Fibroblast of lung (primary cell): ENCODE data around the gene DNMT1. TPM values are rescaled to one million over a fixed set of nuclear protein-coding genes. Genes with fewer than 3 reads are reported as not detected.

Source experiments
- DNase-seq, 2 donors: peaks; one replicate each; pipeline versions ENCODE4 v3.0.0 to v3.0.0-alpha.2; 2010; ENCODE audit warnings: low read depth in 2 of 2
- H2AFZ ChIP-seq: 2 replicates; pipeline ENCODE4 v1.5.1; 2012; ENCODE audit warnings: low read length, control low read depth, inconsistent platforms
- H3K27ac ChIP-seq: 2 replicates; pipeline ENCODE4 v1.5.1; 2011; ENCODE audit warnings: low read length, control low read depth; ENCODE audit not compliant: insufficient read depth
- H3K27me3 ChIP-seq: 2 replicates; pipeline ENCODE4 v1.5.1; 2011; ENCODE audit warnings: mild to moderate bottlenecking, low read length; ENCODE audit not compliant: control insufficient read depth, insufficient read depth
- H3K36me3 ChIP-seq: 2 replicates; pipeline ENCODE4 v1.5.1; 2011; ENCODE audit warnings: low read length; ENCODE audit not compliant: control insufficient read depth, insufficient read depth
- H3K4me1 ChIP-seq: 2 replicates; pipeline ENCODE4 v1.5.1; 2011; ENCODE audit warnings: low read length; ENCODE audit not compliant: control insufficient read depth, insufficient read depth; ENCODE audit errors: extremely low read depth
- H3K4me2 ChIP-seq: 2 replicates; pipeline ENCODE4 v1.5.1; 2011; ENCODE audit warnings: low read length, control low read depth; ENCODE audit not compliant: insufficient read depth; ENCODE audit errors: extremely low read depth
- H3K4me3 ChIP-seq, 4 experiments: fragments of 200-600 bp in 1 of 4; sonication (generic) in 1 of 4; replicated peaks in 1 of 4; 2 replicates each; pipeline ENCODE4 v1.5.1; 2011 to 2016; ENCODE audit warnings: low read length in 4 of 4, low read depth in 3 of 4, mild to moderate bottlenecking in 3 of 4, control low read depth in 2 of 4, inconsistent platforms in 1 of 4, mixed read lengths in 1 of 4; ENCODE audit not compliant: insufficient read depth in 1 of 4; ENCODE audit errors: control extremely low read depth in 1 of 4
- H3K79me2 ChIP-seq: 2 replicates; pipeline ENCODE4 v1.5.1; 2012; ENCODE audit warnings: mild to moderate bottlenecking, low read length, inconsistent platforms; ENCODE audit not compliant: control insufficient read depth, insufficient read depth
- H3K9ac ChIP-seq: 2 replicates; pipeline ENCODE4 v1.5.1; 2011; ENCODE audit warnings: mild to moderate bottlenecking, low read length, control low read depth; ENCODE audit not compliant: insufficient read depth
- H3K9me3 ChIP-seq: 2 replicates; pipeline ENCODE4 v1.5.1; 2012; ENCODE audit warnings: low read depth, low read length; ENCODE audit not compliant: control insufficient read depth, insufficient read depth
- H4K20me1 ChIP-seq: 2 replicates; pipeline ENCODE4 v1.5.1; 2011; ENCODE audit warnings: low read length; ENCODE audit not compliant: control insufficient read depth, insufficient read depth; ENCODE audit errors: extremely low read depth
- EZH2 ChIP-seq: IDR thresholded peaks from 2 replicates; pipeline ENCODE4 v1.5.1; 2012; ENCODE audit warnings: low read length, control low read depth, mild to moderate bottlenecking; ENCODE audit errors: missing control alignments
- polyA plus RNA-seq, 2 donors: library from polyadenylated mRNA; depleted of rRNA in 1 of 2; stranded (reverse) in 1 of 2; unstranded in 1 of 2; fragments of >200 nt; gene quantifications; 2 replicates each; pipeline ENCODE4 v1.2.1, GENCODE V29; 2011 to 2012; ENCODE audit warnings: missing spikeins in 1 of 2
- total RNA-seq: library from RNA; depleted of rRNA; stranded (reverse); fragments of >200 nt; gene quantifications from 2 replicates; pipeline ENCODE4 v1.2.1, GENCODE V29; 2014
- TF ChIP-seq, protein P1 (sequence below), 2 donors: IDR thresholded peaks in 1 of 2; conservative IDR thresholded peaks in 1 of 2; 1 replicate in 1 of 2; 2 replicates in 1 of 2; pipeline ENCODE4 v1.5.1; 2011 to 2012; ENCODE audit warnings: low read length in 2 of 2, control low read depth in 1 of 2, inconsistent platforms in 1 of 2, low read depth in 1 of 2, mild to moderate bottlenecking in 1 of 2

The DNMT1 gene
- total and polyA plus RNA-seq, 2 donors (not counting 1 experiment from before 2014, with no cell fraction given) = 33.7 to 36.7 TPM

DNA sequence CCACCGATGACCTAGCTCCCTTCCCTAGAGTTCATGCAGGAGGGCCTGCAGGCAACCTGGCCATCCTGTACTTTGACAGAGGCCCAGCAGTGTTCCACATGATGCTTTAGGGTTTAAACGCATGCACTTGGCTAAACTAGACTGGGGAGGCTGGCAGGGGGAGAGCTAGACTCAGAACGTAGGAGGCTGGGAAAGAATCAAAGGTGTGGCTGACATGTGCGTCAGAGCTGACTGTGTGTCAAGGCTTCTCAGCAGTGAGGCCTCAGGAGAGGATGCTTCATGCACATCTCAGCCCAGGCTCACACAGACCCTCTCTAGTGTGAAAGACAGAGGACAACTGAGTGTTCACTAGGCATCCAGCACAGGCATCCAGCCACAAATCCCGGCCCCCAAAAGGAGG lies 28.7 kb downstream of the DNMT1 start:
- DNase-seq = no peak
- Histone ChIP-seq H3K27ac (no peak overlapping the region), H3K27me3 (no peaks in the 10 kb centered on the region), H3K4me2 (no peak overlapping the region), H3K4me1 (no peaks in the 10 kb centered on the region), H3K4me3 (no peak overlapping the region), H4K20me1 (no peaks in the 10 kb centered on the region), H2AFZ (no peak overlapping the region), H3K36me3 (peaks cover 24% of the 10 kb centered on the region), H3K9me3 (no peaks in the 10 kb centered on the region), H3K79me2 (peaks cover 2% of the 10 kb centered on the region), H3K9ac (no peak overlapping the region)
- TF ChIP-seq EZH2 = no peak
- TF ChIP-seq, protein P1, sequence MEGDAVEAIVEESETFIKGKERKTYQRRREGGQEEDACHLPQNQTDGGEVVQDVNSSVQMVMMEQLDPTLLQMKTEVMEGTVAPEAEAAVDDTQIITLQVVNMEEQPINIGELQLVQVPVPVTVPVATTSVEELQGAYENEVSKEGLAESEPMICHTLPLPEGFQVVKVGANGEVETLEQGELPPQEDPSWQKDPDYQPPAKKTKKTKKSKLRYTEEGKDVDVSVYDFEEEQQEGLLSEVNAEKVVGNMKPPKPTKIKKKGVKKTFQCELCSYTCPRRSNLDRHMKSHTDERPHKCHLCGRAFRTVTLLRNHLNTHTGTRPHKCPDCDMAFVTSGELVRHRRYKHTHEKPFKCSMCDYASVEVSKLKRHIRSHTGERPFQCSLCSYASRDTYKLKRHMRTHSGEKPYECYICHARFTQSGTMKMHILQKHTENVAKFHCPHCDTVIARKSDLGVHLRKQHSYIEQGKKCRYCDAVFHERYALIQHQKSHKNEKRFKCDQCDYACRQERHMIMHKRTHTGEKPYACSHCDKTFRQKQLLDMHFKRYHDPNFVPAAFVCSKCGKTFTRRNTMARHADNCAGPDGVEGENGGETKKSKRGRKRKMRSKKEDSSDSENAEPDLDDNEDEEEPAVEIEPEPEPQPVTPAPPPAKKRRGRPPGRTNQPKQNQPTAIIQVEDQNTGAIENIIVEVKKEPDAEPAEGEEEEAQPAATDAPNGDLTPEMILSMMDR (conservative IDR thresholded peaks at IDR 0.05 in 1 of 2, IDR thresholded peaks at IDR 0.05 in 1 of 2; ENCODE audit: low read depth in 1 of 2, low read length in 2 of 2) = no peak

DNA sequence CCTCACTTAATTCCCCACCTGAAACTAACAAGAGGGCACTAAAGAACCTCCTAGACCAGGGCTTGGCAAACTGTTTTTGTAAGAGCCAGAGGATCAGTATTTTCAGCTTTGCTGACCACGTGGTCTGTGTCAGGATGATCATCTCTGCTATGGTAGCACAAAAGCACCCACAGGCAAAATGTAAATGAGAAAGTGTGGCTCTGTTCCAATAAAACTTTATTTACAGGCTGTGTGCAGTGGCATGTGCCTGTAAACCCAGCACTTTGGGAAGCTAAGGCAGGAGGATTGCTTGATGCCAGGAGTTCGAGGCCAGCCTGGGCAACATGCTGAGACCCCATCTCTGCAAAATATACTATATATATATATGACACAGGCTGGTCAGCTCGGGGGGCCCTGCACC lies 31.2 kb downstream of the DNMT1 start:
- Histone ChIP-seq H3K4me3 (no peak overlapping the region), H3K27ac (no peak overlapping the region), H4K20me1 (no peaks in the 10 kb centered on the region), H3K4me1 (no peaks in the 10 kb centered on the region), H3K9ac (no peak overlapping the region), H2AFZ (no peak overlapping the region), H3K27me3 (no peaks in the 10 kb centered on the region), H3K79me2 (peaks cover 2% of the 10 kb centered on the region), H3K9me3 (no peaks in the 10 kb centered on the region), H3K4me2 (no peak overlapping the region), H3K36me3 (peaks cover 35% of the 10 kb centered on the region)
- no peak for DNase-seq
- TF ChIP-seq, protein P1 (conservative IDR thresholded peaks at IDR 0.05 in 1 of 2, IDR thresholded peaks at IDR 0.05 in 1 of 2; ENCODE audit: low read depth in 1 of 2, low read length in 2 of 2) = no peak
- no peak for TF ChIP-seq EZH2

DNA sequence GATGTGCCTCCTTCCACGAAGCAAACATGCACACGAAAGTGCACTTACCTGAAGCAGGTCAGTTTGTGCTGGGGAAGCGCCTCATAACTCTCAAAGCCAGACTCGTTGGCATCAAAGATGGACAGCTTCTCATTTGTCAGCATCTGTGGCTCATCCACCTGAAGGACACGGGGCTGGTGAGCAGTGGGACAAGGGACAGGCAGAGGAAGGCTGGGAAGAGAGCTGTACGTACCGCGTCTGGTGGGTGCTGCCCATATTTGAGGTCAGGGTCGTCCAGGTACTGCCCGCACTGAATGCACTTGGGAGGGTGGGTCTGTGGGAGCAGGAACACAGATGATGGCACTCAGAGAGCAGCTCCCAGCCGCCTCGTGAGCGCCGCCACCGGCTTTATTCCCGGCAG lies 35.1 kb downstream of the DNMT1 start:
- H3K4me3 ChIP-seq = no peak overlapping the region
- no peak for DNase-seq
- H3K9me3 ChIP-seq = no peaks in the 10 kb centered on the region
- H3K9ac ChIP-seq = no peak overlapping the region
- H3K36me3 ChIP-seq = peaks cover 39% of the 10 kb centered on the region
- no peaks in the 10 kb centered on the region for H4K20me1 ChIP-seq
- H2AFZ ChIP-seq = no peak overlapping the region
- no peak overlapping the region for H3K4me2 ChIP-seq
- no peaks in the 10 kb centered on the region for H3K79me2 ChIP-seq
- H3K27ac ChIP-seq = no peak overlapping the region
- no peaks in the 10 kb centered on the region for H3K27me3 ChIP-seq
- TF ChIP-seq, protein P1 (conservative IDR thresholded peaks at IDR 0.05 in 1 of 2, IDR thresholded peaks at IDR 0.05 in 1 of 2; ENCODE audit: low read depth in 1 of 2, low read length in 2 of 2) = no peak
- TF ChIP-seq EZH2 = no peak
- no peaks in the 10 kb centered on the region for H3K4me1 ChIP-seq
